ENCODE results near the gene KLHL17. TPM values are rescaled to one million over a fixed set of nuclear protein-coding genes. Genes with fewer than 3 reads are reported as not detected.
A peak's percentile ranks its signal among the peaks of the same experiment; 100 is the strongest.

The KLHL17 gene
- total RNA-seq, 1 donor from 2014 or later = 41.5 TPM

- peaks cover 3% of the 10 kb centered on the region for H3K9me3 Mint-ChIP-seq
- H3K27me3 Mint-ChIP-seq (ENCODE audit: low read depth) = peaks cover 43% of the 10 kb centered on the region
- H3K4me3 Mint-ChIP-seq = peak overlapping the region; percentile 74
- no peak for DNase-seq (ENCODE audit: low read depth, low spot score)
- no peak for TF ChIP-seq CTCF (conservative IDR thresholded peaks at IDR 0.05)
- H3K27ac Mint-ChIP-seq (ENCODE audit: unreplicated experiment) = no peak overlapping the region
- peaks cover 3% of the 10 kb centered on the region for H3K36me3 Mint-ChIP-seq (ENCODE audit: low read depth)
- peaks cover 8% of the 10 kb centered on the region for H3K4me1 Mint-ChIP-seq
Observed at GRCh38 chr1:995665-996633, 35.6 kb downstream of the KLHL17 start.

GRCh38 chr1:996851-997712, 36.7 kb downstream of the KLHL17 start:
- Mint-ChIP-seq H3K27me3 (ENCODE audit: low read depth) (peaks cover 40% of the 10 kb centered on the region), H3K9me3 (peaks cover 3% of the 10 kb centered on the region), H3K36me3 (ENCODE audit: low read depth) (peaks cover 3% of the 10 kb centered on the region), H3K4me3 (peak overlapping the region; percentile 69), H3K27ac (ENCODE audit: unreplicated experiment) (no peak overlapping the region), H3K4me1 (peaks cover 8% of the 10 kb centered on the region)
- no peak for TF ChIP-seq CTCF (conservative IDR thresholded peaks at IDR 0.05)
- no peak for DNase-seq (ENCODE audit: low read depth, low spot score)

GRCh38 chr1:997713-997992, 37.3 kb downstream of the KLHL17 start:
- peaks cover 38% of the 10 kb centered on the region for H3K27me3 Mint-ChIP-seq (ENCODE audit: low read depth)
- no peak overlapping the region for H3K4me3 Mint-ChIP-seq
- peaks cover under 1% of the 10 kb centered on the region for H3K36me3 Mint-ChIP-seq (ENCODE audit: low read depth)
- peaks cover 8% of the 10 kb centered on the region for H3K4me1 Mint-ChIP-seq
- no peak for DNase-seq (ENCODE audit: low read depth, low spot score)
- no peak for TF ChIP-seq CTCF (conservative IDR thresholded peaks at IDR 0.05)
- peaks cover under 1% of the 10 kb centered on the region for H3K9me3 Mint-ChIP-seq
- H3K27ac Mint-ChIP-seq (ENCODE audit: unreplicated experiment) = no peak overlapping the region

- no peaks in the 10 kb centered on the region for H3K9me3 Mint-ChIP-seq
- TF ChIP-seq CTCF (conservative IDR thresholded peaks at IDR 0.05) = no peak
- peaks cover 38% of the 10 kb centered on the region for H3K27me3 Mint-ChIP-seq (ENCODE audit: low read depth)
- H3K27ac Mint-ChIP-seq (ENCODE audit: unreplicated experiment) = no peak overlapping the region
- H3K4me1 Mint-ChIP-seq = peaks cover 8% of the 10 kb centered on the region
- no peak overlapping the region for H3K4me3 Mint-ChIP-seq
- no peaks in the 10 kb centered on the region for H3K36me3 Mint-ChIP-seq (ENCODE audit: low read depth)
- no peak for DNase-seq (ENCODE audit: low read depth, low spot score)
Observed at GRCh38 chr1:997993-998744, 37.8 kb downstream of the KLHL17 start.

GRCh38 chr1:998745-998994, 38.3 kb downstream of the KLHL17 start:
- TF ChIP-seq CTCF (conservative IDR thresholded peaks at IDR 0.05) = no peak
- H3K9me3 Mint-ChIP-seq = no peaks in the 10 kb centered on the region
- peak overlapping the region; percentile 51 for H3K4me3 Mint-ChIP-seq
- H3K4me1 Mint-ChIP-seq = peaks cover 8% of the 10 kb centered on the region
- H3K27ac Mint-ChIP-seq (ENCODE audit: unreplicated experiment) = no peak overlapping the region
- no peaks in the 10 kb centered on the region for H3K36me3 Mint-ChIP-seq (ENCODE audit: low read depth)
- DNase-seq (ENCODE audit: low read depth, low spot score) = no peak
- peaks cover 39% of the 10 kb centered on the region for H3K27me3 Mint-ChIP-seq (ENCODE audit: low read depth)
